ENCODE measurements around the gene CDKL1. TPM values are rescaled to one million over a fixed set of nuclear protein-coding genes. Genes with fewer than 3 reads are reported as not detected.
A peak's percentile ranks its signal among the peaks of the same experiment; 100 is the strongest.

The CDKL1 gene
- polyA plus RNA-seq, 1 of the 3 experiments (the other 2 are of a cell fraction), result 2.5 TPM

DNA sequence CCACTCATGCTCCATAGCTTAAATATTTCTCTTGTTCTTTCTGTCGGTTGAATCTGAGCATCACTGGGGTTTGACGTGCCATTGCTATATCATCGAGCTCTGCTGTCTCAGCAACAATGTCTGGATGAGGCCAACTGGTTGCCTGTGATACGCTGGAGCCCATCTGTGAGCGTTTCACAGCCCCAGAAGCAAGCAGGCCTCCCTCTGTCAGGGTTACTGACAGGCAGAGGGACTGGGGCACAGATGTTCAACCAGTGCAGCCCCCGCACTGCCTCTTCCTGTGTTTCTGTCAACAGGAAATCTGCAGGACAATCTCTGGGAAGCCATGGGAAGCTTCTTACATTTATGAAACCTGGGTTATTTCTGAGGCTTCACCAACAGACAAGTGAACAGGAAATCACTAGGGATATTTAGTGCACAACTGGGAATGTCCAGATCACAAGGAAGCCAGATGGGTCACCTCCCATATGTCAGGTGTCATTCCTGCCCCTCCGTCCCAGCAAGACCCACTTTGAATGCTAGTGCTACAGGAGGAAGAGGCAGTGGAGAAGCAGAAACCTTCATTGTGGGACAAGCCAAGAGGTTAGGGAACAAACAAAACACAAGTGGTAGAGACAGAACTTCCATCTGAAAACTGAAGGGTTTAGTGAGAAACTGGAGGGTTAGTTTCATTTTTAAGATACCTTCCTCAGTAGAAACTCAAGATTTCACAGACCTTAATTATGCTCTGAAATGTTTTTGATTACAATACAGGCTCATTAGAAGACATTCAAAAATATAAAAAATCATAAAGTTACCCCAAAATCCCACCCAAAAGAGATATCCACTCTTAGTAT lies 60.5 kb downstream of the CDKL1 start (continued):
- TF ChIP-seq, protein P1, sequence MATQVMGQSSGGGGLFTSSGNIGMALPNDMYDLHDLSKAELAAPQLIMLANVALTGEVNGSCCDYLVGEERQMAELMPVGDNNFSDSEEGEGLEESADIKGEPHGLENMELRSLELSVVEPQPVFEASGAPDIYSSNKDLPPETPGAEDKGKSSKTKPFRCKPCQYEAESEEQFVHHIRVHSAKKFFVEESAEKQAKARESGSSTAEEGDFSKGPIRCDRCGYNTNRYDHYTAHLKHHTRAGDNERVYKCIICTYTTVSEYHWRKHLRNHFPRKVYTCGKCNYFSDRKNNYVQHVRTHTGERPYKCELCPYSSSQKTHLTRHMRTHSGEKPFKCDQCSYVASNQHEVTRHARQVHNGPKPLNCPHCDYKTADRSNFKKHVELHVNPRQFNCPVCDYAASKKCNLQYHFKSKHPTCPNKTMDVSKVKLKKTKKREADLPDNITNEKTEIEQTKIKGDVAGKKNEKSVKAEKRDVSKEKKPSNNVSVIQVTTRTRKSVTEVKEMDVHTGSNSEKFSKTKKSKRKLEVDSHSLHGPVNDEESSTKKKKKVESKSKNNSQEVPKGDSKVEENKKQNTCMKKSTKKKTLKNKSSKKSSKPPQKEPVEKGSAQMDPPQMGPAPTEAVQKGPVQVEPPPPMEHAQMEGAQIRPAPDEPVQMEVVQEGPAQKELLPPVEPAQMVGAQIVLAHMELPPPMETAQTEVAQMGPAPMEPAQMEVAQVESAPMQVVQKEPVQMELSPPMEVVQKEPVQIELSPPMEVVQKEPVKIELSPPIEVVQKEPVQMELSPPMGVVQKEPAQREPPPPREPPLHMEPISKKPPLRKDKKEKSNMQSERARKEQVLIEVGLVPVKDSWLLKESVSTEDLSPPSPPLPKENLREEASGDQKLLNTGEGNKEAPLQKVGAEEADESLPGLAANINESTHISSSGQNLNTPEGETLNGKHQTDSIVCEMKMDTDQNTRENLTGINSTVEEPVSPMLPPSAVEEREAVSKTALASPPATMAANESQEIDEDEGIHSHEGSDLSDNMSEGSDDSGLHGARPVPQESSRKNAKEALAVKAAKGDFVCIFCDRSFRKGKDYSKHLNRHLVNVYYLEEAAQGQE (IDR thresholded peaks at IDR 0.05; ENCODE audit: low read depth, low read length), result no peak
- TF ChIP-seq, protein P2, sequence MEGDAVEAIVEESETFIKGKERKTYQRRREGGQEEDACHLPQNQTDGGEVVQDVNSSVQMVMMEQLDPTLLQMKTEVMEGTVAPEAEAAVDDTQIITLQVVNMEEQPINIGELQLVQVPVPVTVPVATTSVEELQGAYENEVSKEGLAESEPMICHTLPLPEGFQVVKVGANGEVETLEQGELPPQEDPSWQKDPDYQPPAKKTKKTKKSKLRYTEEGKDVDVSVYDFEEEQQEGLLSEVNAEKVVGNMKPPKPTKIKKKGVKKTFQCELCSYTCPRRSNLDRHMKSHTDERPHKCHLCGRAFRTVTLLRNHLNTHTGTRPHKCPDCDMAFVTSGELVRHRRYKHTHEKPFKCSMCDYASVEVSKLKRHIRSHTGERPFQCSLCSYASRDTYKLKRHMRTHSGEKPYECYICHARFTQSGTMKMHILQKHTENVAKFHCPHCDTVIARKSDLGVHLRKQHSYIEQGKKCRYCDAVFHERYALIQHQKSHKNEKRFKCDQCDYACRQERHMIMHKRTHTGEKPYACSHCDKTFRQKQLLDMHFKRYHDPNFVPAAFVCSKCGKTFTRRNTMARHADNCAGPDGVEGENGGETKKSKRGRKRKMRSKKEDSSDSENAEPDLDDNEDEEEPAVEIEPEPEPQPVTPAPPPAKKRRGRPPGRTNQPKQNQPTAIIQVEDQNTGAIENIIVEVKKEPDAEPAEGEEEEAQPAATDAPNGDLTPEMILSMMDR (IDR thresholded peaks at IDR 0.05), result no peak
- TF ChIP-seq FOXJ3 (CRISPR knock-in tag; IDR thresholded peaks at IDR 0.05), result 0 out of 2 replicates have a peak, but pooled peaks have one; percentile 67
- TF ChIP-seq FOXM1 (IDR thresholded peaks at IDR 0.05; ENCODE audit: low read depth), result no peak
- TF ChIP-seq FOSL2 (IDR thresholded peaks at IDR 0.05; ENCODE audit: borderline replicate concordance, low read depth), result no peak
- no peak for TF ChIP-seq ELF1 (IDR thresholded peaks at IDR 0.05)
- TF ChIP-seq EZH2phosphoT487 (IDR thresholded peaks at IDR 0.05; ENCODE audit: borderline replicate concordance, low read depth), result no peak
- TF ChIP-seq NRF1 (IDR thresholded peaks at IDR 0.05; ENCODE audit: low read depth, low read length), result no peak
- TF ChIP-seq GABPA (IDR thresholded peaks at IDR 0.05; ENCODE audit: low read depth), result no peak
- no peak for TF ChIP-seq RFX5 (IDR thresholded peaks at IDR 0.05; ENCODE audit: low read length)

DNA sequence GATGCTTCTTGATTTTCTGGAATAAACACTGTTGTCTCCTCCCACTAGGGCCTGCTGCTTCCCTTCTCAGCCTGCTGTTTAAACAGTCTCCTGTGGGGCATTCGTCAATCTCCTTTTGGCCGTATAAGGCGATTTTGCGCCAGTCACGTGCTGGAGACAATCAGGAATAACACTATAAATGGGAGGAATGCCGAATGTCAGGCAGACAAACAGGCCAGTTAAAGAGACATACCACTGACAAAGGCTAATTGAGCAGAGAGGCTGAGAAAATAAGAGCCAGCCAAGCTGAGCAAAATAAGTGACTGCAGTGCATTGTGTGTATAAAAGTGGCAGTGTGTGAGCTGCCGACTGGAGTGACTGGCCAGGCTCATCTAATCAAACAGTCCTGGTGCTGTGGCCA lies 61.3 kb downstream of the CDKL1 start:
- no peaks in the 10 kb centered on the region for H4K20me1 ChIP-seq (ENCODE audit: insufficient read depth)
- H3K9ac ChIP-seq, result no peak overlapping the region
- H3K4me2 ChIP-seq, result peak overlapping the region; percentile 62
- peak overlapping the region; percentile 49 to 98; a peak in 3 of 4 replicates for H3K27ac ChIP-seq (ENCODE audit: low read depth in 2 of 2, low read length in 1 of 2)
- peaks cover 17 to 25% of the 10 kb centered on the region in 2 experiments; a peak in 3 of 4 replicates for H3K4me1 ChIP-seq (ENCODE audit: control insufficient read depth in 1 of 2, insufficient read depth in 2 of 2, low read depth in 1 of 2, low read length in 1 of 2)
- 0 out of 2 replicates have a peak overlapping the region, but pooled peaks have one; percentile 49 for H2AFZ ChIP-seq (ENCODE audit: low read depth)
- H3F3A ChIP-seq (replicated peaks; ENCODE audit: insufficient read depth), result no peaks in the 10 kb centered on the region
- H3K79me2 ChIP-seq (ENCODE audit: insufficient read depth), result no peaks in the 10 kb centered on the region
- no peaks in the 10 kb centered on the region for H3K9me3 ChIP-seq
- no peaks in the 10 kb centered on the region for H3K27me3 ChIP-seq (ENCODE audit: insufficient read depth)
- peak; percentile 55 for DNase-seq
- 23% methylated on average over 7 of the region's 7 CpGs for WGBS (ENCODE audit: low lambda C conversion rate)
- H3K4me3 ChIP-seq (ENCODE audit: low read depth in 2 of 2, low read length in 1 of 2), result no peak overlapping the region
- peaks cover 0 to under 1% of the 10 kb centered on the region in 2 experiments for H3K36me3 ChIP-seq (replicated peaks in 1 of 2; ENCODE audit: control insufficient read depth in 1 of 2, insufficient read depth in 2 of 2, low read length in 1 of 2)
- no peaks in the 10 kb centered on the region for H3K9me2 ChIP-seq
- POLR2A ChIA-PET, result interaction anchor here (0.5 to 1.5 kb wide), 7 partner anchors 14 to 436 kb away, joined by 3 to 5 read pairs (median 3); partner anchors contain the start of genes ATL1, CDKL1, MAP4K5 and SAV1
- CTCF ChIA-PET, result interaction anchor here (0.6 to 11.1 kb wide), 9 partner anchors 9 to 473 kb away, joined by 3 to 140 read pairs (median 4); partner anchors contain the start of gene MAP4K5
- TF ChIP-seq NFIC (IDR thresholded peaks at IDR 0.05; ENCODE audit: borderline replicate concordance) (no peak), EP300 (IDR thresholded peaks at IDR 0.05; ENCODE audit: borderline replicate concordance in 1 of 2, low read depth in 1 of 2, low read length in 1 of 2) (no peak), CHD2 (IDR thresholded peaks at IDR 0.05; ENCODE audit: low read length, partially characterized antibody) (peak; percentile 41), FOXM1 (IDR thresholded peaks at IDR 0.05; ENCODE audit: low read depth) (no peak), GATA2 (CRISPR knock-in tag; IDR thresholded peaks at IDR 0.05) (no peak), ELF1 (IDR thresholded peaks at IDR 0.05) (no peak)
- TF ChIP-seq, protein P2 (IDR thresholded peaks at IDR 0.05), result peak; percentile 16; the same call in 1 of the 2 replicates
- TF ChIP-seq, protein P3, sequence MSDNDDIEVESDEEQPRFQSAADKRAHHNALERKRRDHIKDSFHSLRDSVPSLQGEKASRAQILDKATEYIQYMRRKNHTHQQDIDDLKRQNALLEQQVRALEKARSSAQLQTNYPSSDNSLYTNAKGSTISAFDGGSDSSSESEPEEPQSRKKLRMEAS (IDR thresholded peaks at IDR 0.05; ENCODE audit: low read depth), result no peak
- TF ChIP-seq, protein P4, sequence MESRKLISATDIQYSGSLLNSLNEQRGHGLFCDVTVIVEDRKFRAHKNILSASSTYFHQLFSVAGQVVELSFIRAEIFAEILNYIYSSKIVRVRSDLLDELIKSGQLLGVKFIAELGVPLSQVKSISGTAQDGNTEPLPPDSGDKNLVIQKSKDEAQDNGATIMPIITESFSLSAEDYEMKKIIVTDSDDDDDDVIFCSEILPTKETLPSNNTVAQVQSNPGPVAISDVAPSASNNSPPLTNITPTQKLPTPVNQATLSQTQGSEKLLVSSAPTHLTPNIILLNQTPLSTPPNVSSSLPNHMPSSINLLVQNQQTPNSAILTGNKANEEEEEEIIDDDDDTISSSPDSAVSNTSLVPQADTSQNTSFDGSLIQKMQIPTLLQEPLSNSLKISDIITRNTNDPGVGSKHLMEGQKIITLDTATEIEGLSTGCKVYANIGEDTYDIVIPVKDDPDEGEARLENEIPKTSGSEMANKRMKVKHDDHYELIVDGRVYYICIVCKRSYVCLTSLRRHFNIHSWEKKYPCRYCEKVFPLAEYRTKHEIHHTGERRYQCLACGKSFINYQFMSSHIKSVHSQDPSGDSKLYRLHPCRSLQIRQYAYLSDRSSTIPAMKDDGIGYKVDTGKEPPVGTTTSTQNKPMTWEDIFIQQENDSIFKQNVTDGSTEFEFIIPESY (IDR thresholded peaks at IDR 0.05; ENCODE audit: borderline replicate concordance, low read depth), result no peak
- TF ChIP-seq, protein P5, sequence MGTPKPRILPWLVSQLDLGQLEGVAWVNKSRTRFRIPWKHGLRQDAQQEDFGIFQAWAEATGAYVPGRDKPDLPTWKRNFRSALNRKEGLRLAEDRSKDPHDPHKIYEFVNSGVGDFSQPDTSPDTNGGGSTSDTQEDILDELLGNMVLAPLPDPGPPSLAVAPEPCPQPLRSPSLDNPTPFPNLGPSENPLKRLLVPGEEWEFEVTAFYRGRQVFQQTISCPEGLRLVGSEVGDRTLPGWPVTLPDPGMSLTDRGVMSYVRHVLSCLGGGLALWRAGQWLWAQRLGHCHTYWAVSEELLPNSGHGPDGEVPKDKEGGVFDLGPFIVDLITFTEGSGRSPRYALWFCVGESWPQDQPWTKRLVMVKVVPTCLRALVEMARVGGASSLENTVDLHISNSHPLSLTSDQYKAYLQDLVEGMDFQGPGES (IDR thresholded peaks at IDR 0.05; ENCODE audit: low read depth, low read length), result no peak
